T-helper 22 cell (primary cell): Measurements from ENCODE around the gene MAFF.

Source experiments
- DNase-seq: peaks from one replicate; pipeline ENCODE4 v3.0.0-alpha.2; 2020; ENCODE audit warnings: low read depth

Gene MAFF

GRCh38 chr22:38203855-38204514 lies 2.2 kb downstream of the MAFF start:
- no peak for DNase-seq

- DNase-seq: no peak
These were observed 3.0 kb downstream of the MAFF start for GRCh38 chr22:38204784-38205183.

- no peak for DNase-seq
These were observed 3.7 kb downstream of the MAFF start for GRCh38 chr22:38205261-38206128.

- DNase-seq: no peak
These were observed 6.2 kb downstream of the MAFF start for GRCh38 chr22:38207898-38208432.

- no peak for DNase-seq
These were observed 6.8 kb downstream of the MAFF start for GRCh38 chr22:38208551-38208968.

GRCh38 chr22:38211556-38211955 lies 9.8 kb downstream of the MAFF start:
- DNase-seq: no peak

GRCh38 chr22:38212442-38212841 lies 10.6 kb downstream of the MAFF start:
- no peak for DNase-seq

- no peak for DNase-seq
These were observed 11.7 kb downstream of the MAFF start for GRCh38 chr22:38213319-38213989.

- DNase-seq: no peak
These were observed 12.2 kb downstream of the MAFF start for GRCh38 chr22:38213990-38214301.

- DNase-seq: peak; percentile 60
These were observed 12.7 kb downstream of the MAFF start for GRCh38 chr22:38214302-38215056.

GRCh38 chr22:38215156-38216038 lies 13.6 kb downstream of the MAFF start:
- DNase-seq: no peak

GRCh38 chr22:38218661-38219622 lies 17.1 kb downstream of the MAFF start:
- peak; percentile 55 for DNase-seq

GRCh38 chr22:38219632-38220031 lies 17.8 kb downstream of the MAFF start:
- no peak for DNase-seq

- no peak for DNase-seq
These were observed 18.4 kb downstream of the MAFF start for GRCh38 chr22:38220163-38220562.

GRCh38 chr22:38220653-38221386 lies 19.0 kb downstream of the MAFF start:
- DNase-seq: no peak

GRCh38 chr22:38221407-38221806 lies 19.6 kb downstream of the MAFF start:
- no peak for DNase-seq

- no peak for DNase-seq
These were observed 20.4 kb downstream of the MAFF start for GRCh38 chr22:38221908-38222796.

GRCh38 chr22:38222797-38223119 lies 21.0 kb downstream of the MAFF start:
- no peak for DNase-seq
